PC-3 (cell line): ENCODE results near the gene NXPH4. TPM values are rescaled to one million over a fixed set of nuclear protein-coding genes. Genes with fewer than 3 reads are reported as not detected.

Source experiments
- ATAC-seq: fragments of 200-7000 bp; cut with Tn5 transposase; 2 replicates; pipeline ENCODE4 v1.9.1; 2020; ENCODE audit warnings: mild to moderate bottlenecking, moderate library complexity
- BruUV-seq: library from RNA; stranded (reverse); fragments of 400-500 nt; replicated peaks from 2 replicates; lab custom pipeline; 2021; lab: Mats Ljungman, UMichigan
- CTCF ChIA-PET: fragments of 300-600 bp; sonication (Branson Sonifier 250); formaldehyde crosslinking; loops from one replicate; lab custom pipeline; 2022; ENCODE audit warnings: antibody characterized with exemption; lab: Charles Lee
- POLR2A ChIA-PET: fragments of 300-600 bp; sonication (Branson Sonifier 250); formaldehyde crosslinking; loops from one replicate; lab custom pipeline; 2022; ENCODE audit warnings: antibody characterized with exemption; ENCODE audit not compliant: unreplicated experiment; lab: Charles Lee
- DNase-seq: peaks from one replicate; pipeline ENCODE4 v3.0.0-alpha.2; 2015
- H2AFZ ChIP-seq: fragments of 300-600 bp; sonication (generic); 2 replicates; pipeline ENCODE4 v1.6.0; 2016; ENCODE audit warnings: antibody characterized with exemption, low read length
- H3F3A ChIP-seq: fragments of 300-600 bp; sonication (generic); one replicate; pipeline ENCODE4 v1.6.0; 2017; ENCODE audit warnings: antibody characterized with exemption, low read length, control low read depth, mild to moderate bottlenecking; ENCODE audit not compliant: unreplicated experiment
- H3K27ac ChIP-seq: fragments of 300-600 bp; sonication (generic); 2 replicates; pipeline ENCODE4 v1.5.1; 2016; ENCODE audit warnings: mild to moderate bottlenecking, low read length
- H3K27me3 ChIP-seq: fragments of 300-600 bp; sonication (generic); 2 replicates; pipeline ENCODE4 v1.6.1; 2016; ENCODE audit warnings: low read length, mixed read lengths
- H3K36me3 ChIP-seq: fragments of 300-600 bp; sonication (generic); 2 replicates; pipeline ENCODE4 v1.6.1; 2016; ENCODE audit warnings: low read depth, mixed run types, low read length, mixed read lengths
- H3K4me1 ChIP-seq: fragments of 300-600 bp; sonication (generic); 2 replicates; pipeline ENCODE4 v1.5.1; 2016; ENCODE audit warnings: low read length; ENCODE audit not compliant: insufficient read depth
- H3K4me2 ChIP-seq: fragments of 300-600 bp; sonication (generic); 2 replicates; pipeline ENCODE4 v1.6.0; 2016; ENCODE audit warnings: low read length
- H3K4me3 ChIP-seq: fragments of 300-600 bp; sonication (generic); 2 replicates; pipeline ENCODE4 v1.5.1; 2016; ENCODE audit warnings: mild to moderate bottlenecking, low read length, mixed read lengths
- H3K79me2 ChIP-seq: fragments of 300-600 bp; sonication (generic); 2 replicates; pipeline ENCODE4 v1.6.1; 2017; ENCODE audit warnings: low read length, mixed read lengths
- H3K9ac ChIP-seq: fragments of 300-600 bp; sonication (generic); 2 replicates; pipeline ENCODE4 v1.6.0; 2016; ENCODE audit warnings: mild to moderate bottlenecking, low read length
- H3K9me2 ChIP-seq: fragments of 300-600 bp; sonication (generic); replicated peaks from 2 replicates; pipeline ENCODE4 v1.6.1; 2016; ENCODE audit warnings: mixed run types, low read length, mixed read lengths
- H3K9me3 ChIP-seq: fragments of 300-600 bp; sonication (generic); 2 replicates; pipeline ENCODE4 v1.6.1; 2016; ENCODE audit warnings: low read length, mixed read lengths
- H4K20me1 ChIP-seq: fragments of 300-600 bp; sonication (generic); 2 replicates; pipeline ENCODE4 v1.6.1; 2016; ENCODE audit warnings: low read length, mixed read lengths
- EZH2 ChIP-seq: fragments of 300-600 bp; sonication (generic); IDR thresholded peaks from one replicate; pipeline ENCODE4 v1.6.1; 2017; ENCODE audit warnings: antibody characterized with exemption, mild to moderate bottlenecking, low read length; ENCODE audit not compliant: unreplicated experiment
- EZH2phosphoT487 ChIP-seq: fragments of 300-600 bp; sonication (generic); IDR thresholded peaks from 2 replicates; pipeline ENCODE4 v1.6.1; 2018; ENCODE audit warnings: mild to moderate bottlenecking, antibody characterized with exemption, low read length, borderline replicate concordance
- intact Hi-C: fragments of 100-400 bp; cut with micrococcal nuclease; formaldehyde crosslinking; loops from 2 replicates; pipeline ENCODE4 v1.9.0; 2023
- total RNA-seq: library from RNA; depleted of rRNA; stranded (reverse); fragments of >200 nt; gene quantifications from 2 replicates; pipeline ENCODE4 v1.2.3, GENCODE V29; 2014
- TF ChIP-seq, protein P1 (sequence below): fragments of 300-600 bp; sonication (generic); conservative IDR thresholded peaks from 2 replicates; pipeline ENCODE4 v1.5.1; 2017; ENCODE audit warnings: antibody characterized with exemption, low read depth, mild to moderate bottlenecking, low read length

Gene NXPH4
- total RNA-seq, 1 experiment from 2014 or later, result 15.1 TPM

DNA sequence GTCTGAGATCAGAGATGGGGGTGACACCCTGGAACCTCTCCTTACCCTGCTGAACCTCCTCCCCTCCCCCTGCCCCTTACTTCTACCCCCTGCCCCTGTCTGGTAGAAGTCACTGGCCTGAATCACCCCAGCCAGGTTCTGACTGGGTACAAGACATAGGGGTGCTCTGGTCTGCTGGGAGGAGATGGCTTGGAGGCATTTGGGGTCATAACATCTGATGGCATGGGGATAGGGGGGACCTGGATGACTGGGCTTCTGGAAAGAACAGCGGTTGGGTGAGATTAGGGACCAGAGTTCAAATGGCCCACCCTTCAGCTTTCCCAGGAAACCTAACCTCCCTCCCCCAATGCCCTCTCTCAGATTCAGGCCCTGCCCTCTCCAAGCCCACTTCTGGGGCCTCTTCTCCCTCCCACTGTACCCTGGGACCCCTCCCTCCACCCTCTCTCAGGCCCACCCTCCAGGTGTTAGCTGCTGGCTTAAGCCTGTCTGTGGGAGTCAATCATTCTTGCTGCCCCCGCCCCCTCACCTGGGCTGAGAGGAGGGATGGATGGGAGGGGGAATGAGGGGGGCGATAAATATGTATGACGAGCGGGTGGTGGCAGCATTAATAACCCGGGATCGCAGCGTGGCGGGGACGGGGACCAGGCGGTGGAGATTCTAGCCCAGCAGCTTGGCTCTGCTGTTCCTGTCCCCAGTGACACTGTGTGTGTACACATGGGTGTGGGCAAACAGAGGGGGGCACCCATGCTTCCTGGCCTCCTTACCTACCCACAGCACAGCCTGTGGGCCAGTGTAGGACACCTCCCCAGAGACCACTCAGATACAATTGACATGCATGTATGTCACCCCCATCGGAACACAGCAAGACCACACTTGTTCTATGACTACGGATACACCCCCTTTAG is 5.9 kb downstream of the NXPH4 start:
- Histone ChIP-seq H3F3A (no peaks in the 10 kb centered on the region), H3K9ac (no peak overlapping the region), H3K36me3 (no peaks in the 10 kb centered on the region), H2AFZ (no peak overlapping the region), H3K4me2 (no peak overlapping the region), H3K4me1 (peaks cover 15% of the 10 kb centered on the region), H3K27ac (no peak overlapping the region), H3K9me2 (no peaks in the 10 kb centered on the region), H3K79me2 (no peaks in the 10 kb centered on the region), H3K9me3 (no peaks in the 10 kb centered on the region), H3K4me3 (no peak overlapping the region), H3K27me3 (no peaks in the 10 kb centered on the region), H4K20me1 (no peaks in the 10 kb centered on the region)
- DNase-seq (no peak), ATAC-seq (no peak)
- ChIA-PET POLR2A (no interaction called here), CTCF (no interaction called here)
- TF ChIP-seq, protein P1, sequence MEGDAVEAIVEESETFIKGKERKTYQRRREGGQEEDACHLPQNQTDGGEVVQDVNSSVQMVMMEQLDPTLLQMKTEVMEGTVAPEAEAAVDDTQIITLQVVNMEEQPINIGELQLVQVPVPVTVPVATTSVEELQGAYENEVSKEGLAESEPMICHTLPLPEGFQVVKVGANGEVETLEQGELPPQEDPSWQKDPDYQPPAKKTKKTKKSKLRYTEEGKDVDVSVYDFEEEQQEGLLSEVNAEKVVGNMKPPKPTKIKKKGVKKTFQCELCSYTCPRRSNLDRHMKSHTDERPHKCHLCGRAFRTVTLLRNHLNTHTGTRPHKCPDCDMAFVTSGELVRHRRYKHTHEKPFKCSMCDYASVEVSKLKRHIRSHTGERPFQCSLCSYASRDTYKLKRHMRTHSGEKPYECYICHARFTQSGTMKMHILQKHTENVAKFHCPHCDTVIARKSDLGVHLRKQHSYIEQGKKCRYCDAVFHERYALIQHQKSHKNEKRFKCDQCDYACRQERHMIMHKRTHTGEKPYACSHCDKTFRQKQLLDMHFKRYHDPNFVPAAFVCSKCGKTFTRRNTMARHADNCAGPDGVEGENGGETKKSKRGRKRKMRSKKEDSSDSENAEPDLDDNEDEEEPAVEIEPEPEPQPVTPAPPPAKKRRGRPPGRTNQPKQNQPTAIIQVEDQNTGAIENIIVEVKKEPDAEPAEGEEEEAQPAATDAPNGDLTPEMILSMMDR, result no peak
- no peak for TF ChIP-seq EZH2
- TF ChIP-seq EZH2phosphoT487, result no peak
- intact Hi-C loops, result no loop called here
- no TSS peak for BruUV-seq

DNA sequence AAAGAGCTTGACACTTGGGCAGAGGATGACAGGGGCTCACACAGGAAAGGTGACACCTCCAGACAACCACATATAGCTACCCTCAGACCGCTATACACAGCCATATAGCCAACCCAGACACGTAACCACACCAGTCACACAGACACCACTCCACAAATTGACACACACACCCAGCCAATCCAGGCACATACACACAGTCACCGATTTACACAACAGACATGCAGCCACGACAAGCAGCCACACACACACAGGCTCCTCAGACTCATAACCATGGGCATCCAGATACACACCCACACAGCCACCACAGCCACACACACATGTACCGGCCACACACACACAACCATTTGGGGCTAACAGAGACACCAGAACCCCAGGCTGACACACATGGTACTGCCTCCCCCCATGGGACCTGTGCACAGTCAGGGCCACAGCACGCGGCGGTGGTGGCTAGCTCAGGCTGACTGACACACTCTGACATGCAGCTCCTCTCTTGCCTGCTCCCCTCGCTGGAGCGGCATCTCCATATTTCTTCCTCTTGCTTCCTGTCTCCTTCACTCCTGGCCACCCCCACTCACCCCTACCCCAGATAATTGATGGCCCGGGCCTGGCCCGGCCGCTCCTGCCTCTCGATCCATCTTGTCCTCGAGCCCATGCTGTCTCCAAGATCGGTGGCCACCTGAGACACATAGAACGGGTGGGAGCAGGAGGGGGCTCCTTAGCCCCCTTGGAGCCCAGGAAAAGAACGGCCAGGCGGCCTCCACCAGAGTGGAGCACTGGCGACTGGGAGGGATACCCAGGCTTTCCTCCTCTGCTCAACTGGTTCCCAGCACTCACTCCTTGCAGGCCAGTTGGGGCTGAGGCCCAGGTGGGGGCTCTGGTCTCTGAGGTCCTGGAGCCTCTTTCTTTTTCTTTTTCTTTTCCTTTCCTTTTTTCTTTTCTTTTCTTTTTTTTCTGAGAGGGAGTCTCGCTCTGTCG is 6.9 kb downstream of the NXPH4 start:
- no peak for ATAC-seq
- Histone ChIP-seq H3K27me3 (no peaks in the 10 kb centered on the region), H3K9ac (no peak overlapping the region), H3K4me3 (no peak overlapping the region), H3K4me2 (no peak overlapping the region), H2AFZ (no peak overlapping the region), H3K27ac (no peak overlapping the region), H3K79me2 (no peaks in the 10 kb centered on the region), H3K9me2 (no peaks in the 10 kb centered on the region), H3K4me1 (peaks cover 6% of the 10 kb centered on the region), H3F3A (no peaks in the 10 kb centered on the region), H3K9me3 (no peaks in the 10 kb centered on the region), H4K20me1 (no peaks in the 10 kb centered on the region), H3K36me3 (no peaks in the 10 kb centered on the region)
- intact Hi-C loops, result no loop called here
- BruUV-seq, result no TSS peak
- TF ChIP-seq EZH2phosphoT487 (no peak), EZH2 (no peak)
- TF ChIP-seq, protein P1, result no peak
- ChIA-PET CTCF (no interaction called here), POLR2A (no interaction called here)
- no peak for DNase-seq
